NCI-H748 treated with DMSO at 0.1 percent for 48 hours (cell line): ENCODE data around the gene HOXB1.
"Not testable (repeated sequence)": the region's sequence is repeated elsewhere in the genome, so short reads cannot be mapped to it uniquely, and the experiment has no call there.

ENCODE experiments used
- DNase-seq: peaks from one replicate; lab custom pipeline; 2025; lab: John Stamatoyannopoulos, UW

HOXB1 gene

DNA sequence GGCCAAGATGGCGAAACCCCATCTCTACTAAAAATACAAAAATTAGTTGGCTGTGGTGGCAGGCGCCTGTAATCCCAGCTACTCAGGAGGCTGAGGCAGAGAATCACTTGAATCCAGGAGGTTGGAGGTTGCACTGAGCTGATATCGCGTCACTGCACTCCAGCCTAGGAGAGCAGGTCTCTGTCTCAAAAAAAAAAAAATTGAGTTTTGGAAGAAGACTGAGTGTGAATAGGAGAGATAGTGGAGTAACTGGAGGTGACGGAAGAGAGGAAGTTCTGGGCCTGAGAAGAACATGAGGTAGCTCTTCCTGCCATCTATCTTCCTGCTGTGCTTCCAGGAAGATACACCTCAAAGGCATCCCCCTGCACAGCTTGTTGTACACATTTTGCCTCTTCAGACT is 11.4 kb downstream of the HOXB1 start:
- DNase-seq, result no peak

DNA sequence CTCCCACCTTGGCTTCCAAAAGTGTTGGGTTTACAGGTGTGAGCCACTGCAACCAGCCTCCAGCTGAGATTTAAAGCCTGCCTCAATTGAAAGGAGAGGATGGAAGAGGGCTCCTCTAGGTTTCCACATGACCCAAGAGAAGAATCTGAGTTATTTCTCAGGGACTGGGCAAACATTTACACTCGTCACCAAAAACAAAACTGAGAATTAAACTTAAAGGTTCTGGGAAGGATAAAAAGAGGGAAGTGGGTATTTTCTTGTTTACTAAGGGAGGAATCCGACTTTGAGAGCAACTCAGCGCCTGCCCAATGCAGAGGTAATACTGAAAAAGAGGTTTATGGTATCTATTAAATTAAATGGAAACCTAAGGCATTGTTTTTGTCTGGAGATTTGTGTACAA is 13.3 kb downstream of the HOXB1 start:
- DNase-seq, result no peak

DNA sequence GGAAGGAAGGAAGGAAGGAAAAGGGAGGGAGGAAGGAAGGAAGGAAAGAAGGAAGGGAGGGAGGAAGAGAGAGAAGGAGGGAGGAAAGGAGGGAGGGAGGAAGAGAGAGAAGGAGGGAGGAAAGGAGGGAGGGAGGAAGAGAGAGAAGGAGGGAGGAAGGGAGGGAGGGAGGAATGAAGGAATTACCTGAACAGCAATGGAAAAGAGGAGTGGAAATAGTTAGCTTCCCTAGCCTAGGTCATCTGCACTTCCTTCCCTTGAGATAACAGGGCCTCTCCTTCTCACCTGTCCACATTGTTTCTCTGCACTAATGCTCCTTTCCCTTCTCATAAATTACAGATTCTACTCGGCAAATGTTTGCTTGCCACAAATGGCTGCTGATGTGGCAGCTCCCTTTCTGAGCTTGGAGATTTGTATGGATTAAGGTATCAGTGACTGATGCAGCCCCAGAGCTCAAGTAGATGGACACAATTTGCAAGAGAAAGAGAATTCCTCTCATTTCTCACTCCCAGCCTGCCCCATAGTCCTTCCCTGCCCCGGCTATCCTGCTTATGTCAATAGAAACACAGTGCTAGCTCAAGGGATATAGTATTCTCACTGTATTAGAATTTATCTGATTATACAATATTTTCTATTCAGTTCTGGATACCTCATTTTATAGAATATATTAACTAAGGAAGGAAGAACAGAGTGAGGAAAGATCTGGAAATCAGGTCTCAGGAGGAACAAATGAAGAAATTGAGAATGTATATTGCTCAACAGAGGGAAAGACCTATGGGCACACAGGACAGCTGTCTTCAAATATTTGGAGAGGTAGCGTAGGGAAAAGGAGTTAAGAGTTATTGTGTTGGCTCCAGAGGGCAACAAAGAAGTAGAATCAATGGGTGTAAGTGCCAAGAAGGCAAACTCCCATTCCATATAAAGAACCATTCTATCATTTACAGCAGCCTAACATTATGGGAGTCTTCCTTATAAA is 14.6 kb downstream of the HOXB1 start:
- no peak for DNase-seq

DNA sequence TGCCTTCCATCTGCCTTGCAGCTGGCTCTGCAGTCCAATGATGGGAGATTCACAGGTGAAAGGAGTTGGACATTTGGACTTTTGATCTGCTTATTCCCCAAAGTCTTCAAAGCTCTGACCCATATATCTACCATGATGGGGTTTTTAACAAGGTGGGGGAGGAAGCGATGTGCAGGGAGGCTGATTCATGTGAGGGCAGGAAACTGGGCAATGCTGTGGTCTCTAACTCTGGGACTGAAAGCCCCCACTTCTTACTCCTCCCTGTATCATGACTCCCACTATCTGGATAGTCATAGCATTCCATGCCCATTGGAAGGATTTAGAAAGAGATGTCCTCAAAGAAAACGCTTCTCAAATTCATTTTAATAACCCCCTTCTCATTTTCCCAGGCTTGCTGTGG is 16.3 kb downstream of the HOXB1 start:
- DNase-seq, result no peak

DNA sequence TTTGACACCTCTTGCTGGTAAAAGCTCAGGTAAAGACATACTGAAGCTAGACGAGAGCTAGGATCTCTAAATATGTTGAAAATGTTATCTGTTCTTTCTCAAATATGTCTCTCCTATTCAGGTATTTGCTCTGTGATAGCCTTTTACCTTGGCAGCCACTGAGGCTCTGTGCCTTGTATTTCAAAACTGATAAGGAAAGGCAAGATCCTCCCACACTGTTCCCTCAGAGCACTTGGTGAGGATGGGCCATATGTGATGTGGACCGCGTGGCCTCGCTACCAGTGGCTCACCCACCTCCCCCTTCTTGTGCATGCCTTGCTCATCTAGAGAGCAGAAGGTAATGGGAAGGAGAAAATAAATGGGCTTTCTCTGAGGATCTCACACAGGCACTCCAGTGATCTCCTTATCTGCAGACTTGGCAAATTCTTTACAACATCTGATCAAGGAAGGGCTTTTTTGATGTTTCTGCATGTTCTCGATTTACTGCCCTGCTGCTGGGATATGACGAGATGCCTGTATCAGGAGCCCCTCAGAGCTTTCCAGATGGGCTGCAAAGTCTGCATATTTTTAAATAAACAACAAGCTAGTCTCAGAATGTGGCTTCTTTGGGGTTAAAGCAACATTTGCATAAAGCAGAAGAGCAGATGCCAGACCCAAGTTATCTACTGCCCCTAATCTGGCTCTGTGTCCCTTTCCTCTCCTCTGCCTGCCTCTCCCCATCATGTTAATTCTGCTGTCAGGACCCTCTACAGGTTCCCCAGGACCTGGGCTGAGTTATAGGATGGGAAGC is 16.9 kb downstream of the HOXB1 start:
- no peak for DNase-seq

DNA sequence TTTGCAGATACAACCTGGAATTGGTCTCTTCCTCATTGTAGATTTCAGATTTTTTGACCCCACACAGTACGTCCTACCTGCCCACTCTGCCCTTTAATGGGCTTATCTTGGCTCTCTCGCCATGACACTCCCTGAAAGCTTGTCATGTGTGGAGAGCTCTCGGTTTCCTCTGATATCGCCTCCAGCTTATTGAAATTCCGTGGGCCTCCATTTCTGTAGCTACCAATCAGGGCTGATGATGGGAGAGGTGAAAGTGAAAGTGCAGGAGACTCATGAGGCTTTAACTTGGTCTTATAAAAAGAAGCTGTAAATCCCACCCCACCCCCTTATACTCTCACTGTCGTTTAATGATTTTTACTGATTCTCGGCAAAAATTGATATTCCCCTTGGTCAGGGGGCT is 17.7 kb downstream of the HOXB1 start:
- DNase-seq, result no peak

DNA sequence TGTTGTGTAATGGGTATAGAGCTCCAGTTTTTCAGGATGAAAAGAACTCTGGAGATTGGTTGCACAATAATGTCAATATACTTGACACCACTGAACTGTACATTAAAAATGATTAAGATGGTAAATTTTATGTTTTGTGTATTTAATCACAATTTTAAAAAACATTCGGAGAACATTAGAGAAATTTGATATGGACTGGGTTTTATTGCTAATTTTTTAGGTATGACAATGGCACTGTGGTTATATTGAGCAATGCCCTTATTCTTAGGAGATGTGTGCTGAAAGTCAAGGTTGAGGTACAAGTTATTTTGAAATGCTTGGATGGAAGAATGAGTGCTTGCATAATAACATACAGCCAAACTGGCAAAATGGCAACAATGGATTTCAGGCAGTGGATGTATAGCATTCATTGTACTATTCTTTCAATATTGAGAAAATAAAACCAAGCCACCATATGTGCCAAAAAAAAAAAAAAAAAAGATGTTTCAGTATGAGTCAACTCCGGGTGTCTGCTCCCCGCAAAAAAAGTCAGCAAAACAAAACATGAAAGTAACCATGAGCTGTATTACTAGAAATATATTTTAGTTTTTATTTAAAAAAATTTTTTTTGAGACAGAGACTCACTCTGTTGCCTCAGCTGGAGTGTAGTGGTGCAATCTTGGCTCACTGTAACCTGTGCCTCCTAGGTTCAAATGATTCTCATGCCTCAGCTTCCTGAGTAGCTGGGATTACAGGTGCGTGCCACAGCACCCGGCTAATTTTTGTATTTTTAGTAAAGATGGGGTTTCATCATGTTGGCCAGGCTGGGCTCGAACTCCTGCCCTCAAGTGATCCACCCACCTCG is 19.8 kb downstream of the HOXB1 start:
- no peak for DNase-seq

DNA sequence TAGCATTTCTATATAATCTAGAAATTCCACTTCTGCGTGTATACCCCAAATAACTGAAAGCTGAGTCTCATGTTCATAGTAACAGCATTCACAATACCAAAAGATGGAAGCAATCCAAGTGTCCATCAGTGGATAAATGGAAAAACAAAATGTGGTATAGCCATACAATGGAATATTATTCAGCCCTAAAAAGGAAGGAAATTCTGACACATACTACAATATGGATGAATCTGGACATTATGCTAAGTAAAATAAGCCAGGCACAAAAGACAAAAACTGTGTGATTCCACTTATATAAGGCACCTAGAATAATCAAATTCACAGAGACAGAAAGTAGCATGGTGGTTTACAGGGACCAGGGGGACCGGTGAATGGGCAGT is 20.4 kb downstream of the HOXB1 start:
- no peak for DNase-seq

DNA sequence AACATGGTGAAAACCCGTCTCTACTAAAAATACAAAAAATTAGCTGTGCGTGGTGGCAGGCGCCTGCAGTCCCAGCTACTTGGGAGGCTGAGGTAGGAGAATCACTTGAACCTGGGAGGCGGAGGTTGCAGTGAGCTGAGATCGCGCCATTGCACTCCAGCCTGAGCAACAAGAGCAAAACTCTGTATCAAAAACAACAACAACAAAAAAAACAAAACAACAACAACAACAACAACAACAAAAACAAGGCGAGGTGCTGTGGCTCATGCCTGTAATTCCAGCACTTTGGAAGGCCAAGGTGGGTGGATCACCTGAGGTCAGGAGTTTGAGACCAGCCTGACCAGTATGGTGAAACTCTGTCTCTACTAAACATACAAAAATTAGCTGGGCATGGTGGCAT is 21.1 kb downstream of the HOXB1 start:
- not testable (repeated sequence) for DNase-seq

DNA sequence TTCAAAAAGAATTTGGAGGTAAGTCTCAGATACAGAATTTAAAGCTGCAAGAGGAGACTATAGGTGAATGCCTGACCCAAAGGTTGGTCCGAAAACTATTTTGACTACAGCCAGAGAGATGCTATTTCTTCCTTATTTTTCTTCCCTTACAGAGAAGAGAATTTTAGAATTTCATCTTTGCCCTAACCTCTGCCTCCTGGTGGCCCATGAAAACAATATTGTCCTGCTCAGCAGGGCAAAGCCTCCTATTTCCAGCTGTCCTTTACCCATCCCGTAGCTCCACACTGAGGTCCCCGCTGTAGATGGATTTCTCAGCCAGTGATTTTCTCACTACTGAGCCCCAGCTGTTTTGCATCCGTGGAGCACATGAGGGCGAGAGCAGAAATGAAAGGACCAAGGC is 24.6 kb downstream of the HOXB1 start:
- no peak for DNase-seq

DNA sequence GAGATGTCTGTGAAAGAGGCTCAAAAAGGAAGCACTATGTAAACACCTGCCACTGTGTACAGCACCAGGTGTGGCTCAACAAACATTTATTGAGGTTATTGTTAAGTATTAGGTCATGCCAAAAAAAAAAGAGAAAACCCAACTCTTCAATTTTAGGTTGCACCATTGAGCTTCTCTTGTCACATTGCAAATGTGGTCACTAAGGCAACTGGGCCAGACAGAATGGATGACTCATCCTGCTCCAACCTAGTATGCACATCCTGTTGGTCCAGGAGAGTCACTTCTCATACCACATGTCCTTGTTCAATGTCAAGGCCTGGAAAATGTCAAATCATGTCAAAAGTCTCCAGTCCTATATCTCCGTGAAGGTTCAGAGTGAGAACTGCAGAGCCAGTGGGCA is 25.0 kb downstream of the HOXB1 start:
- peak; percentile 94 for DNase-seq

DNA sequence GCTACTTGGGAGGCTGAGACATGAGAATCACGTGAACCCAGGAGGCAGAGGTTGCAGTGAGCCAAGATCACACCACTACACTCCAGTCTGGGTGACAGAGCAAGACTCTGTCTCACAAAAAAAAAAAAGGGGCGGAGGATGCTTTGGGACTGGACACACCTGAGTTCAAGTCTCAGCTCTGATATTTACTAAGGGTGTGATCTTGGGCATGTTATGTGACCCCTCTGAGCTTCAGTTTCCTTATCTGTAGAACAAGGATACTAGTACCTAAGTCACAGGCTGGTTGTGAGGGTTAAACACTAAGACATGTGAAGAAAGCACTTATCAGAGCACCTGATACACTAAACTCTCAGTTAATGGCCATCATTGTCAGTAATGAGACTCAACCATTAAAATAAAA is 25.9 kb downstream of the HOXB1 start:
- DNase-seq, result no peak

DNA sequence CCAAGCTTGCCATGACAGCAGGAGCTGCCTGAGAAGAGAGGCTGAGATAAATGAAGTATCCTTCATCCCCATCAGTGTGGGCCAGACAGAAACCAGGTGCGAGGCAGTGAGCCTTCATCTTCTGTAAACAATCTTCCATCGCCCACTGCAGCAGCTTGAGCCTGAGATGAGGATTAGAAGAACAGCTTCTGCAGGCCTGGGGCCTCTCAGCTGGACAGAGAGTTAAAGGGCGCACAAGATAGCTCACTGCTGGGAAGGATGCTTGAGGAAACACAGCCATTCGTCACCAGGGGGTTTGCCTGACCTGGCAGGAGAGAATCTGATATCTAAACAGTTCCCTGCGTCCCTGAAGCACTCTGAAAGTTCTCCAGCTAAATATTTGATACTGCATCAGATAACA is 27.1 kb downstream of the HOXB1 start:
- DNase-seq, result no peak

DNA sequence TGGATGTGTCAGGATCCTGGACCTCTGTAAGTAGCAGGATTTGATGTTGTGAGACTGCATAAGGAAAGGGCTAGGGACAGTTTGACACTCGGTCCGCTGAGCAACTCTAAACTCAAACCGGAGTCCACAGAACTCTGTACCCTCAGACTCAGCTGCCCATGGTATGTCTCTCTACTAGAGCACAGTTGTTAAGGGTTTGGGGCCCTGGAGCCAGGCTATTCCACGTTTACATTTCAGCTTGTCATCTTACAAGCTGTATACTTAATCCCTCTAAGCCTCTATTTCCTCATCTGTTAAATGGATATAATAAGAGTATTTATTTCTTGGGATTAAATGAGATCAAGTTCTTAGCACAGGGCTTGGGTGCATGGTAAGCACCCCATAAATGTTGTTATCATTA is 27.9 kb downstream of the HOXB1 start:
- no peak for DNase-seq

DNA sequence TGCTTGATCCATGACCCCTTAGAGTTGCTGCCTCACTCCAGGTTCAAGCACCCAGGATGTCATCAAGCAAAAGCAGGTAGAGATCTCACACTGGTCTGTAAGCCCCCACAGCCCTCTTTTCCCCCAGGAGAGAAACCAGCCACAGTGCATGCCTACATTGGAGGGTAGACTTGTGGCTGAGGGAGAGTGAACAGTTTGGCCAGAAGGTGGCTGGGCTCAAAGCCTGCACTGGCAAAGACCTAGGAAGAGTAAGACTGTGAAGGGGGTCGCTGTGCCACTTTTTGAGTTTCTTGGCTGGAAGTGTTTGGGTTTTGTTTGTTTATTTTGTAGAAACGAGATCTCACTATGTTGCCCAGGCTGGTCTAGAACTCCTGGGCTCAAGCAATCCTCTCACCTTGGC is 28.5 kb downstream of the HOXB1 start:
- no peak for DNase-seq

DNA sequence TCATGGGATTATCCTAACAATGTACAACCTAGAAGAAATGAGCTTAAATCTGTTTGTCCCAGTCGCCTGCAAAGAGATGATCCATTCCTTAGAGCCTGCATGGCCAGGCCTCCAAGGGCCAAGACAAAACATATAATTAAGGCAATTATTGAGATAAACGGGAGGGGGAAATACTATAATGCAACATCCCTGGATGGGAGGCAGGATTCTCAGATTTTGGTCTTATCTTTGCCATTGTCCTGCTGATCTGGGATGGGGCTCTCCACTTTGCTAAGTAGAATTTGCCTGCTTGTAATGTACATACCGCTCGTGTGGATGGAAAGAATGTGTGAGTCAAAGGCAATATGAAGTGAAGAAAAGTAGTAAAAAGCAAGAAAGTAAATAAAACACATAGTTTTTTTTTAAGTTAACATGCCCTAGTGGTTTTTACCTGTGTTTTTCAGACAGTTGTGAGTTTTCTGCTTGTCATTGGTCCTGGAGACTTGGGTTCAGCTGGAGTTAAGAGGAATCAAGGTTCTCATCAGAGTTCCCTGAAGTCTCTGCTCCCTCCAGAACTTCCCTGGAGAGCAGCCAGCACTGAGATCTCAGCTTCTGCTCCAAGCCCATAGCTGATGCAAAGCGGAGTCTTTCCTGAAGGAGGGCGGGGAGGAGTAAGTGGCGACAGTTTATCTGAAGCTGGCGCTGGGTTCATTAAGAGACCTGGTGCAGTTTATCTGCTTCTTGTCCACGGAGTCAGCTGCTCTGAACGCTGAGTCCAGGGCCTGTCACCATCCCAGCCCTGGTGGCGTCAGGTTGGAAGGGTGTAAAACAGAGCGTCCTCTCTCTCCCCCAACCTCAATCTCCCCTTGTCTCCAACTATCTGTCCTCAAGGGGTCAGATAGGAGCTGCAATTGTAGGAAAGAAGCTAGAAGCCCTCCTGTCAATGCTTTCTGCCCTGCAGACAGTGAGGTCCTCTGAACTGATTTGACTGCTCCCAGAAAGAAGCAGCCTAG is 30.1 kb downstream of the HOXB1 start:
- DNase-seq, result no peak

DNA sequence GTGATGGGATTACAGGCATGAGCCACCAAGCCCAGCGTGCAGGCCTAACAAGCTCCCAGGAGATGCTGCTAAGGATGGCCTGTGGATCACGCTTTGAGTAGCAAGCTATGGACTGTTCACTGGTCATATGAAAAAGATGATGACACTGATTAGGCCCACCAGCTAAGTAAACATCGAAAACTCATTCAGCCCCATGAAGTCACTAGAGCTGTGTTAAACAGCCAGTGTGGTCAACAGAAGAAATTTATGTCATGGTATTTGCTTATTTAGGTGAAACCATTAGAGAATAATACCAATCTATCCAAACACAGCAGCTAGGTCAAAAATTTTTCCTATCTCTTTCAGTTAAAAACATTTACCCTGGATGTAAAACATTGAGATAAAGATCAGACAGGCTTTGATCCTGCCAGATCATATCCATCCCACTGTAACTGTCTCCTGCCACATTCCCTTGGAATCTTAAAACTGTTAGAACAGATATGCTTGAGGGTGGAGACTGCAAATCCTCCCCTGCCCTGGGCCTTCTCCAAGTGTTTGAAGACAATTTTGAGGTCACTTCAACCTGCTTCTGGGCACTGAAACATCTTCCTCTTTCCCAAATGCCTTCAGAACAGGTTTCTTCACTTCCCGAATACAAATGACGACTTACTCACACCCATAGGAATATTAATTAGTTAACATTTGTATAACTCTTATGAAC is 30.9 kb downstream of the HOXB1 start:
- no peak for DNase-seq

DNA sequence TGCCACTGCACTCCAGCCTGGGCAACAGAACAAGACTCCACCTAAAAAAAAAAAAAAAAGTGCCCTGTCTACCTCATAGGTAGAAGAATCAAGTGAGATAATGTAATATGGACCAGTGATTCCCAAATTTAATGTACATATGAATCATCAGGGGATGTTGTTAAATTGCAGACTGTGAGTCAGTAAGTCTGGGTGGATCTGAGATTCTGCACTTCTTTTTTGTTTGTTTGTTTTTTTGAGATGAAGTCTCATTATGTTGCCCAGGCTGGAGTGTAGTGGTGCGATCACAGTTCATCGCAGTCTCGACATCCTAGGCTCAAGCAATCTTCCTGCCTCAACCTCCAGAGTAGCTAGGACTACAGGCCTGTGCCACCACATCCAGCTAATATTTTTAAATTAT is 31.6 kb downstream of the HOXB1 start:
- no peak for DNase-seq

DNA sequence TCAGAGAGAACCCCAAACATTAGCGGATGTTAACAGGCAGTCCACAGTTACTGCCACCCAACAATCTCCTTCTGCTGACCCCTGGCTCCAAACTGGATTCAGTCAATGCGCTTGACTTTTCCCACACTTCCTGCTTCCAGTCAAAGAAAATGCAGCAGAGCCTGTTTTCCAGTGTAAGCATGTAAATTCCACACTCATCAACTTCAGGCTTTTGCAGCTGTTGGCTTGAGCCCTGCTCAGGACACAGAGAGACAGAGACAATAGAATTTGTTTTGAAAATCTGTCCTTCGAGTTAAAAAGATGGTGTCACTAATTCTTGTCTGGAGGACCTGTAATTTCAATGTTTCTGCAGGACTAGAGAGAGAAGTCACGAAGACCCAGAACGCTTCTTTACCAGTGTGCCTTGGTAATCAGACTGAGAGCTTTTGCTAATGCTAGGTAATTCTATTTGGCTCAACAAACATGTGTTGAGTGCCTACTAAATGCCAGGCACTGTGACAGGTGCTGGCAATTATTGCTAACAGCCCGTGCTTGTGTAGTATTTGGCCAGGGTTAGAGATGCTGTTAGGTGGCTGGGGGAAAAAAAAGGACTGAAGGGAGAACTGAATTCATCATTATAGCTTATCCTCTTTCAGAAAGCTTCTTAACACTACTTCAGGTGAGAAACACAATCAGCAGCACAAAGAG is 32.5 kb downstream of the HOXB1 start:
- DNase-seq, result peak; percentile 60

DNA sequence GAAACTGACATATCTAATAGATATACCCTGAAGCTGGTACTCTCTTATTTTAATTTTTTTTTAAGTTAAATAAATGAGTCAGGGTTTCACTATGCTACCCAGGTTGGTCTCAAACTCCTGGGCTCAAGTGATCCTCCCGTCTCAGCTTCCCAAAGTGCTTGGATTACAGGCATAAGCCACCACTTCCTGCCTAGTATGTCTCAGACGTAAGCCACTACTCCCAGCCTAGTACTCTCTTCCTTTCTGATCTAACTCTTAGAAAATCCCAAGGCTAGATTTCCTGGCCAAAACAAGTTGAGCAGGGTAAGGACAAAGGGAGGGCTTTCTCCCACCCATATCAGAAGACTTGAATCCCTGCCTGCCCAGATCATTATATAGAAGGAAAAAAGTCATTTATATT is 33.7 kb downstream of the HOXB1 start:
- no peak for DNase-seq
